ENCODE results near the gene SNCB. TPM values are rescaled to one million over a fixed set of nuclear protein-coding genes. Genes with fewer than 3 reads are reported as not detected.
A peak's percentile ranks its signal among the peaks of the same experiment; 100 is the strongest.

The SNCB gene
- total and polyA plus RNA-seq, 2 experiments from 2014 or later, result 2.4 to 3.0 TPM

- H3K27ac ChIP-seq, result no peak overlapping the region
- H3K4me3 ChIP-seq, result no peak overlapping the region
- H3K36me3 ChIP-seq, result no peaks in the 10 kb centered on the region
- H3K4me1 ChIP-seq (ENCODE audit: low read depth), result no peaks in the 10 kb centered on the region
- no peaks in the 10 kb centered on the region for H3K27me3 ChIP-seq
- no peak for DNase-seq (ENCODE audit: low read depth in 1 of 2, low spot score in 1 of 2)
- no peaks in the 10 kb centered on the region for H3K9me3 ChIP-seq (ENCODE audit: low read depth)
- TF ChIP-seq CTCF (IDR thresholded peaks at IDR 0.05; ENCODE audit: low read depth, low read length), result no peak
These were observed 8.9 kb upstream of the SNCB start for GRCh38 chr5:176639208-176639607.

GRCh38 chr5:176638437-176638836, 8.1 kb upstream of the SNCB start:
- no peak for TF ChIP-seq CTCF (IDR thresholded peaks at IDR 0.05; ENCODE audit: low read depth, low read length)
- Histone ChIP-seq H3K9me3 (ENCODE audit: low read depth) (no peaks in the 10 kb centered on the region), H3K27me3 (no peaks in the 10 kb centered on the region), H3K36me3 (no peaks in the 10 kb centered on the region), H3K4me1 (ENCODE audit: low read depth) (no peaks in the 10 kb centered on the region), H3K4me3 (no peak overlapping the region), H3K27ac (no peak overlapping the region)
- DNase-seq (ENCODE audit: low read depth in 1 of 2, low spot score in 1 of 2), result no peak

GRCh38 chr5:176637556-176637955, 7.2 kb upstream of the SNCB start:
- no peaks in the 10 kb centered on the region for H3K36me3 ChIP-seq
- TF ChIP-seq CTCF (IDR thresholded peaks at IDR 0.05; ENCODE audit: low read depth, low read length), result no peak
- no peaks in the 10 kb centered on the region for H3K4me1 ChIP-seq (ENCODE audit: low read depth)
- no peak for DNase-seq (ENCODE audit: low read depth in 1 of 2, low spot score in 1 of 2)
- peaks cover 4% of the 10 kb centered on the region for H3K27me3 ChIP-seq
- H3K27ac ChIP-seq, result no peak overlapping the region
- H3K9me3 ChIP-seq (ENCODE audit: low read depth), result no peaks in the 10 kb centered on the region
- no peak overlapping the region for H3K4me3 ChIP-seq

GRCh38 chr5:176636426-176636825, 6.1 kb upstream of the SNCB start:
- Histone ChIP-seq H3K27me3 (peaks cover 11% of the 10 kb centered on the region), H3K9me3 (ENCODE audit: low read depth) (no peaks in the 10 kb centered on the region), H3K27ac (no peak overlapping the region), H3K4me3 (no peak overlapping the region), H3K4me1 (ENCODE audit: low read depth) (no peaks in the 10 kb centered on the region), H3K36me3 (no peaks in the 10 kb centered on the region)
- no peak for TF ChIP-seq CTCF (IDR thresholded peaks at IDR 0.05; ENCODE audit: low read depth, low read length)
- peak in 1 of 2 donors; percentile 43 for DNase-seq (ENCODE audit: low read depth in 1 of 2, low spot score in 1 of 2)

- no peaks in the 10 kb centered on the region for H3K4me1 ChIP-seq (ENCODE audit: low read depth)
- no peaks in the 10 kb centered on the region for H3K36me3 ChIP-seq
- no peak overlapping the region for H3K4me3 ChIP-seq
- no peak for TF ChIP-seq CTCF (IDR thresholded peaks at IDR 0.05; ENCODE audit: low read depth, low read length)
- H3K27ac ChIP-seq, result no peak overlapping the region
- DNase-seq (ENCODE audit: low read depth in 1 of 2, low spot score in 1 of 2), result no peak
- peaks cover 39% of the 10 kb centered on the region for H3K27me3 ChIP-seq
- no peaks in the 10 kb centered on the region for H3K9me3 ChIP-seq (ENCODE audit: low read depth)
These were observed 3.3 kb upstream of the SNCB start for GRCh38 chr5:176633598-176633997.

GRCh38 chr5:176632745-176633144, 2.4 kb upstream of the SNCB start:
- H3K27me3 ChIP-seq, result peaks cover 48% of the 10 kb centered on the region
- no peak for DNase-seq (ENCODE audit: low read depth in 1 of 2, low spot score in 1 of 2)
- no peak for TF ChIP-seq CTCF (IDR thresholded peaks at IDR 0.05; ENCODE audit: low read depth, low read length)

More at GRCh38 chr5:176632745-176633144, 2.4 kb upstream of the SNCB start:
- Histone ChIP-seq H3K4me1 (ENCODE audit: low read depth) (no peaks in the 10 kb centered on the region), H3K4me3 (no peak overlapping the region), H3K9me3 (ENCODE audit: low read depth) (no peaks in the 10 kb centered on the region), H3K27ac (no peak overlapping the region), H3K36me3 (no peaks in the 10 kb centered on the region)
